ENCODE measurements around the gene DTD2.
A peak's percentile ranks its signal among the peaks of the same experiment; 100 is the strongest.
"Not testable (repeated sequence)": the region's sequence is repeated elsewhere in the genome, so short reads cannot be mapped to it uniquely, and the experiment has no call there.

Gene DTD2

DNA sequence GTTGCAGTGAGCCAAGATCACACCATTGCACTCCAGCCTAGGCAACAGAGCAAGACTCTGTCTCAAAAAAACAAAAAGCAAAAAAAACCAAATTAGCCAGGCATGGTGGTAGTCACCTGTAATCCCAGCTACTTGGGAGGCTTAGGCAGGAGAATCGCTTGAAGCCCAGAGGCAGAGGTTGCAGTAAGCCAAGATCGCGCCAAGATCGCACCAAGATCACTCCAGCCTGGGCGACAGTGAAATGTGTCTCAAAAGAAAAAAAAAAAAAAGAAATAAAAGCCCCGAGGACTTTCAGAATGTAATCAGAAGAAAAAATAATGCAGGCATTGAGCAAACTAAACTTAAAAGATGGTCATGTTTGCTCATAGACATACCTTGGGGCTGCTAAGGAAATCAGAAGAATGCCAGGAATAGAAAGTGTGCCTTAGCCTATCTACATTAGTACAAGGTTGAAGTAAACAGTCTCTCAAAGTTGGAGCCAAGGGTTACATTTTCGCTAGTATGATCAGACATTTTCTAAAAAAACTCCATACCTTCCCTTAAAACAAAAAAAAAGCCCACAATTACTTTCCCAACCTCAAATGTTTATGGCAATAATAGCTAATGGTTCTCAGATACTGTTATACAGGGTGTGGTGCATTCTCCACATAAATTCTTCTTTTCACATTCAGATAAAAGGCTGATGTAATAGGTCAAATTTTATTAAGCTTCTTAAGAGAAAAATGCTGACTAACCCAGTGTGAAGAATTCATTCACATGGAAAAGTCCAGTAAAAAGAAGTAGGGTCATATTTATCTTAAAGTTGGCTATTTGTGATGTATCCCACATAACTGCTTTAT, 15.8 kb downstream of the DTD2 start:
- Histone ChIP-seq H3K4me1 (ENCODE audit: control insufficient read depth in 1 of 2, insufficient read depth in 2 of 2, low read length in 2 of 2) (no peaks in the 10 kb centered on the region), H3K27ac (ENCODE audit: low read length) (peak overlapping the region; percentile 36), H3K4me3 (ENCODE audit: low read depth in 1 of 2, low read length in 2 of 2) (no peak overlapping the region), H3K36me3 (ENCODE audit: control insufficient read depth in 1 of 2, insufficient read depth in 2 of 2, low read length in 2 of 2) (peaks cover under 1 to 4% of the 10 kb centered on the region in 2 donors), H3K27me3 (ENCODE audit: low read depth, low read length) (no peaks in the 10 kb centered on the region), H3K9me3 (ENCODE audit: control insufficient read depth in 1 of 2, low read length in 2 of 2) (no peaks in the 10 kb centered on the region)

DNA sequence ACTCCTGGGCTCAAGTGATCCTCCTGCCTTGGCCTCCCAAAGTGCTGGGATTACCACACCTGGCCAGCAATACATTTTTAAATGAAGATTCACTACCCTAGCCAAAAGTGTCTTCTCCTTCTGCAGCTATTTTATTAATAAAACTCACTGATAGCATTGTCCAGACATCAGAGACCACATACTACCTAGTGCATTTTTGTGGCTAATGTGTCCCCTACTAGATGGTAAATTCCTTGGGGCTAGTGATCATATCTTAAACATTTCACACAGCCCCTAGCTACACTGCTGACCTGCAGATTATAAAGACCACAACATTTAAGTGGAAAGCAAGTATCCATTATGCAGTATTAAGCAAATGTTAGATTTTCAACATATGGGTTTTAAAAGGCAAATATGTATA, 17.0 kb downstream of the DTD2 start:
- no peaks in the 10 kb centered on the region for H3K9me3 ChIP-seq (ENCODE audit: control insufficient read depth in 1 of 2, low read length in 2 of 2)
- H3K27ac ChIP-seq (ENCODE audit: low read length), result no peak overlapping the region
- H3K36me3 ChIP-seq (ENCODE audit: control insufficient read depth in 1 of 2, insufficient read depth in 2 of 2, low read length in 2 of 2), result no peaks in the 10 kb centered on the region
- no peaks in the 10 kb centered on the region for H3K27me3 ChIP-seq (ENCODE audit: low read depth, low read length)
- peaks cover 0 to 5% of the 10 kb centered on the region in 2 donors for H3K4me1 ChIP-seq (ENCODE audit: control insufficient read depth in 1 of 2, insufficient read depth in 2 of 2, low read length in 2 of 2)
- no peak overlapping the region for H3K4me3 ChIP-seq (ENCODE audit: low read depth in 1 of 2, low read length in 2 of 2)

- H3K36me3 ChIP-seq (ENCODE audit: control insufficient read depth in 1 of 2, insufficient read depth in 2 of 2, low read length in 2 of 2), result no peaks in the 10 kb centered on the region
- H3K9me3 ChIP-seq (ENCODE audit: control insufficient read depth in 1 of 2, low read length in 2 of 2), result no peaks in the 10 kb centered on the region
- H3K27ac ChIP-seq (ENCODE audit: low read length), result no peak overlapping the region
- peaks cover 0 to 9% of the 10 kb centered on the region in 2 donors for H3K4me1 ChIP-seq (ENCODE audit: control insufficient read depth in 1 of 2, insufficient read depth in 2 of 2, low read length in 2 of 2)
- H3K4me3 ChIP-seq (ENCODE audit: low read depth in 1 of 2, low read length in 2 of 2), result no peak overlapping the region
- H3K27me3 ChIP-seq (ENCODE audit: low read depth, low read length), result no peaks in the 10 kb centered on the region
These were observed 17.7 kb downstream of the DTD2 start for GRCh38 chr14:31439561-31439960.

- not testable (repeated sequence) for H3K36me3 ChIP-seq (ENCODE audit: control insufficient read depth in 1 of 2, insufficient read depth in 2 of 2, low read length in 2 of 2); H3K27me3 ChIP-seq (ENCODE audit: low read depth, low read length); H3K9me3 ChIP-seq (ENCODE audit: control insufficient read depth in 1 of 2, low read length in 2 of 2); H3K27ac ChIP-seq (ENCODE audit: low read length); H3K4me3 ChIP-seq (ENCODE audit: low read depth in 1 of 2, low read length in 2 of 2); H3K4me1 ChIP-seq (ENCODE audit: control insufficient read depth in 1 of 2, insufficient read depth in 2 of 2, low read length in 2 of 2)
These were observed 20.1 kb downstream of the DTD2 start for GRCh38 chr14:31437045-31437691.

- H3K4me1 ChIP-seq (ENCODE audit: control insufficient read depth in 1 of 2, insufficient read depth in 2 of 2, low read length in 2 of 2), result peaks cover 0 to 9% of the 10 kb centered on the region in 2 donors
- no peaks in the 10 kb centered on the region for H3K27me3 ChIP-seq (ENCODE audit: low read depth, low read length)
- H3K4me3 ChIP-seq (ENCODE audit: low read depth in 1 of 2, low read length in 2 of 2), result no peak overlapping the region
- no peaks in the 10 kb centered on the region for H3K9me3 ChIP-seq (ENCODE audit: control insufficient read depth in 1 of 2, low read length in 2 of 2)
- no peak overlapping the region for H3K27ac ChIP-seq (ENCODE audit: low read length)
- H3K36me3 ChIP-seq (ENCODE audit: control insufficient read depth in 1 of 2, insufficient read depth in 2 of 2, low read length in 2 of 2), result no peaks in the 10 kb centered on the region
These were observed 22.0 kb downstream of the DTD2 start for GRCh38 chr14:31435276-31435675.

DNA sequence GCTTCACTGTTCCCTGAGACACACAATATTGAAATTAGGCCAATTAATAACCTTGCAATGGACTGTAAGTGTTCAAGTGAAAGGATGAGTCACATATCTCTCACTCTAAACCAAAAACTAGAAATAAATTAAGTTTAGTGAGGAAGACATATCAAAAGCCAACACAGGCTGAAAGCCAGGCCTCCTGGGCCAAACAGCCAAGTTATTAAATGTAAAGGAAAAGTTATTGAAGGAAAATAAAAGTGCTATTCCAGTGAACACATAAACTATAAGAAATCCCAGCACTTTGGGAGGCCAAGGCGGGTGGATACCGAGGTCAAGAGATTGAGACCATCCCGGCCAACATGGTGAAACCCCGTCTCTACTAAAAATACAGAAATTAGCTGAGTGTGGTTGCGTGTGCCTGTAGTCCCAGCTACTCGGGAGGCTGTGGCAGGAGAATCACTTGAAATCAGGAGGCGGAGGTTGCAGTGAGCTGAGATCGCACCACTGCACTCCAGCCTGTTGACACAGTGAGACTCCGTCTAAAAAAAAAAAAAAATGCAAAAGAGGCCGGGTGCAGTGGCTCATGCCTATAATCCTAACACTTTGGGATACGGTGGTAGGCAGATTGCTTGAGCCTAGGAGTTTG, 26.6 kb downstream of the DTD2 start:
- H3K36me3 ChIP-seq (ENCODE audit: control insufficient read depth in 1 of 2, insufficient read depth in 2 of 2, low read length in 2 of 2), result no peaks in the 10 kb centered on the region
- no peak overlapping the region for H3K4me3 ChIP-seq (ENCODE audit: low read depth in 1 of 2, low read length in 2 of 2)
- no peak overlapping the region for H3K27ac ChIP-seq (ENCODE audit: low read length)
- no peaks in the 10 kb centered on the region for H3K27me3 ChIP-seq (ENCODE audit: low read depth, low read length)
- no peaks in the 10 kb centered on the region for H3K9me3 ChIP-seq (ENCODE audit: control insufficient read depth in 1 of 2, low read length in 2 of 2)
- peaks cover 0 to 9% of the 10 kb centered on the region in 2 donors for H3K4me1 ChIP-seq (ENCODE audit: control insufficient read depth in 1 of 2, insufficient read depth in 2 of 2, low read length in 2 of 2)

- Histone ChIP-seq H3K4me1 (ENCODE audit: control insufficient read depth in 1 of 2, insufficient read depth in 2 of 2, low read length in 2 of 2) (no peaks in the 10 kb centered on the region), H3K36me3 (ENCODE audit: control insufficient read depth in 1 of 2, insufficient read depth in 2 of 2, low read length in 2 of 2) (no peaks in the 10 kb centered on the region), H3K9me3 (ENCODE audit: control insufficient read depth in 1 of 2, low read length in 2 of 2) (no peaks in the 10 kb centered on the region), H3K4me3 (ENCODE audit: low read depth in 1 of 2, low read length in 2 of 2) (no peak overlapping the region), H3K27me3 (ENCODE audit: low read depth, low read length) (no peaks in the 10 kb centered on the region), H3K27ac (ENCODE audit: low read length) (no peak overlapping the region)
These were observed 27.5 kb downstream of the DTD2 start for GRCh38 chr14:31429791-31430190.

DNA sequence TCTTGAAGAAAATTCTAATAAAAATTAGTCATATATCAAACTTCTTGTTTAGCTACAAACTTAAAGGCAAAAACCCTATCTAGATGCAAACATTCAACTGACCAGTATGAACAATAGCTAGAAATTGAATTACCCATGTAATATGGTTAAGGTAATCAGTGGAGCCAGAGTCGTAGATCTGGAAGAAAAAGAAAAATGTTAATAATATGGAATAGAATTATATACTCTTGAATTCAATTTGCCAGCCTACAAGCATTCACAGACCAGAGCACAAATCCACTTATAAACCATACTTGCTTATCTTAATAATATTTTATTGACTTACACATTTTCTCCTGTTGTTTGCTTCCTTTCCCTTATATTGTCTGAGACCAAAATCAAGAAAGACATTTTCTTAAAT, 29.3 kb downstream of the DTD2 start:
- Histone ChIP-seq H3K9me3 (ENCODE audit: control insufficient read depth in 1 of 2, low read length in 2 of 2) (no peaks in the 10 kb centered on the region), H3K27me3 (ENCODE audit: low read depth, low read length) (no peaks in the 10 kb centered on the region), H3K4me1 (ENCODE audit: control insufficient read depth in 1 of 2, insufficient read depth in 2 of 2, low read length in 2 of 2) (no peaks in the 10 kb centered on the region), H3K36me3 (ENCODE audit: control insufficient read depth in 1 of 2, insufficient read depth in 2 of 2, low read length in 2 of 2) (no peaks in the 10 kb centered on the region), H3K27ac (ENCODE audit: low read length) (no peak overlapping the region), H3K4me3 (ENCODE audit: low read depth in 1 of 2, low read length in 2 of 2) (no peak overlapping the region)

GRCh38 chr14:31426663-31427062, 30.6 kb downstream of the DTD2 start:
- no peak overlapping the region for H3K27ac ChIP-seq (ENCODE audit: low read length)
- no peaks in the 10 kb centered on the region for H3K9me3 ChIP-seq (ENCODE audit: control insufficient read depth in 1 of 2, low read length in 2 of 2)
- H3K4me3 ChIP-seq (ENCODE audit: low read depth in 1 of 2, low read length in 2 of 2), result no peak overlapping the region
- no peaks in the 10 kb centered on the region for H3K4me1 ChIP-seq (ENCODE audit: control insufficient read depth in 1 of 2, insufficient read depth in 2 of 2, low read length in 2 of 2)
- H3K36me3 ChIP-seq (ENCODE audit: control insufficient read depth in 1 of 2, insufficient read depth in 2 of 2, low read length in 2 of 2), result no peaks in the 10 kb centered on the region
- no peaks in the 10 kb centered on the region for H3K27me3 ChIP-seq (ENCODE audit: low read depth, low read length)

- H3K36me3 ChIP-seq (ENCODE audit: control insufficient read depth in 1 of 2, insufficient read depth in 2 of 2, low read length in 2 of 2), result no peaks in the 10 kb centered on the region
- no peaks in the 10 kb centered on the region for H3K27me3 ChIP-seq (ENCODE audit: low read depth, low read length)
- H3K4me1 ChIP-seq (ENCODE audit: control insufficient read depth in 1 of 2, insufficient read depth in 2 of 2, low read length in 2 of 2), result no peaks in the 10 kb centered on the region
- no peak overlapping the region for H3K27ac ChIP-seq (ENCODE audit: low read length)
- no peaks in the 10 kb centered on the region for H3K9me3 ChIP-seq (ENCODE audit: control insufficient read depth in 1 of 2, low read length in 2 of 2)
- H3K4me3 ChIP-seq (ENCODE audit: low read depth in 1 of 2, low read length in 2 of 2), result no peak overlapping the region
These were observed 31.4 kb downstream of the DTD2 start for GRCh38 chr14:31425905-31426304.

DNA sequence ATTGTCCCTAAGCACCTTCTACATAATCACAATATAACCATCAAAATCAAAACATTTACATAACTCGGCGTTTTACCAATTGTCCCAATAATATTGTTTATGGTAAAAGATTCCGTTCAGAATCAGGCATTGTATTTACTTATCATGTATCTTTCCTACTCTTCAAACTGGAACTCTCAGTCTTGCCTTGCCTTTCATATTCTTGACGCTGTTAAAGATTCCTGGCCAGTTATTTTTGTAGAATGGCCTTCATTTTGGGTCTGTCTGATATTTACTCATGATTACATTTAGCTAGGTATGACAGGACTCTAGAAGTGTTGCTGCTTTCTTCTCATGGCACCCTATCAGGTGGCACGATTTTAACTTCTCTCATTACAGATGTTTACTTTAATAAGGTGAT, 36.1 kb downstream of the DTD2 start:
- H3K27me3 ChIP-seq (ENCODE audit: low read depth, low read length), result no peaks in the 10 kb centered on the region
- H3K27ac ChIP-seq (ENCODE audit: low read length), result peak overlapping the region; percentile 88
- peaks cover 0 to 5% of the 10 kb centered on the region in 2 donors for H3K36me3 ChIP-seq (ENCODE audit: control insufficient read depth in 1 of 2, insufficient read depth in 2 of 2, low read length in 2 of 2)
- H3K4me3 ChIP-seq (ENCODE audit: low read depth in 1 of 2, low read length in 2 of 2), result peak overlapping the region; percentile 90 to 99
- H3K4me1 ChIP-seq (ENCODE audit: control insufficient read depth in 1 of 2, insufficient read depth in 2 of 2, low read length in 2 of 2), result peaks cover 4 to 13% of the 10 kb centered on the region in 2 donors
- no peaks in the 10 kb centered on the region for H3K9me3 ChIP-seq (ENCODE audit: control insufficient read depth in 1 of 2, low read length in 2 of 2)
